IMR-90 (cell line): ENCODE data around the gene CAMKMT.

Experiments used
- BHLHE40 ChIP-seq: fragments of 150-350 bp; IDR thresholded peaks from 2 replicates; pipeline ENCODE4 v1.6.1; 2016; ENCODE audit warnings: mild to moderate bottlenecking, low read depth, low read length
- CEBPB ChIP-seq: IDR thresholded peaks from 2 replicates; pipeline ENCODE4 v1.6.1; 2012; ENCODE audit warnings: low read depth, low read length, improper control_type of control experiment
- CHD1 ChIP-seq: IDR thresholded peaks from 2 replicates; pipeline ENCODE4 v1.6.1; 2012; ENCODE audit warnings: low read depth, low read length, improper control_type of control experiment
- MAZ ChIP-seq: IDR thresholded peaks from 2 replicates; pipeline ENCODE4 v1.6.1; 2012; ENCODE audit warnings: low read depth, mild to moderate bottlenecking, low read length, improper control_type of control experiment, moderate library complexity, borderline replicate concordance
- POLR2A ChIP-seq: IDR thresholded peaks from 2 replicates; pipeline ENCODE4 v1.6.1; 2012; ENCODE audit warnings: mild to moderate bottlenecking, low read depth, low read length
- RAD21 ChIP-seq: IDR thresholded peaks from 2 replicates; pipeline ENCODE4 v1.6.1; 2012; ENCODE audit warnings: low read length, improper control_type of control experiment
- RFX5 ChIP-seq: IDR thresholded peaks from 2 replicates; pipeline ENCODE4 v1.8.0; 2012; ENCODE audit warnings: low read depth, mild to moderate bottlenecking, low read length, moderate library complexity
- SMC3 ChIP-seq: fragments of 150-350 bp; IDR thresholded peaks from 2 replicates; pipeline ENCODE4 v1.6.1; 2016; ENCODE audit warnings: low read depth, mild to moderate bottlenecking, antibody characterized with exemption, low read length, moderate library complexity
- TF ChIP-seq, protein P1 (sequence below): conservative IDR thresholded peaks from 2 replicates; pipeline ENCODE4 v1.5.1; 2012; ENCODE audit warnings: mild to moderate bottlenecking, low read depth, low read length, improper control_type of control experiment
- TF ChIP-seq, protein P2 (sequence below): fragments of 150-350 bp; IDR thresholded peaks from 2 replicates; pipeline ENCODE4 v1.6.1; 2017; ENCODE audit warnings: mild to moderate bottlenecking, antibody characterized with exemption, low read length, low read depth

DNA sequence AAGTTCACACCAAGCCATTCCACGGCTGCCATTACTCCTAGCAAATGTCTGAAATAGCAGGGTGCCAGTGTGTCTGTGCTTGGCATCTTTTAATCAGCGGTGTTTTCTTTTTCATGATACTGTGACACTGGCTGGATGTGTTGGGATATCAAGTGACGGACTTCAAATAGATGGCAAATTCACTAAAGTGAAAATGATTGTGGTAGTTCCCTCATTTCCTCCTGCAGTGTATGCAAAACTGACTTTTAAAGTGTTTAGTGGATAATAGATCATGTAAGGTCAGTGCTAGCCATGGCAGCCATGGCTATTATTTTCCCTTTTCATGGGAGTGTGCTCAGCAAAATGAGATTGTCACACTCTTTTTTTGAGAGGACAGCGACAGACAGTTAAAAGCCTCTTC, 318.2 kb downstream of the CAMKMT start:
- TF ChIP-seq CHD1, result no peak
- TF ChIP-seq, protein P1, sequence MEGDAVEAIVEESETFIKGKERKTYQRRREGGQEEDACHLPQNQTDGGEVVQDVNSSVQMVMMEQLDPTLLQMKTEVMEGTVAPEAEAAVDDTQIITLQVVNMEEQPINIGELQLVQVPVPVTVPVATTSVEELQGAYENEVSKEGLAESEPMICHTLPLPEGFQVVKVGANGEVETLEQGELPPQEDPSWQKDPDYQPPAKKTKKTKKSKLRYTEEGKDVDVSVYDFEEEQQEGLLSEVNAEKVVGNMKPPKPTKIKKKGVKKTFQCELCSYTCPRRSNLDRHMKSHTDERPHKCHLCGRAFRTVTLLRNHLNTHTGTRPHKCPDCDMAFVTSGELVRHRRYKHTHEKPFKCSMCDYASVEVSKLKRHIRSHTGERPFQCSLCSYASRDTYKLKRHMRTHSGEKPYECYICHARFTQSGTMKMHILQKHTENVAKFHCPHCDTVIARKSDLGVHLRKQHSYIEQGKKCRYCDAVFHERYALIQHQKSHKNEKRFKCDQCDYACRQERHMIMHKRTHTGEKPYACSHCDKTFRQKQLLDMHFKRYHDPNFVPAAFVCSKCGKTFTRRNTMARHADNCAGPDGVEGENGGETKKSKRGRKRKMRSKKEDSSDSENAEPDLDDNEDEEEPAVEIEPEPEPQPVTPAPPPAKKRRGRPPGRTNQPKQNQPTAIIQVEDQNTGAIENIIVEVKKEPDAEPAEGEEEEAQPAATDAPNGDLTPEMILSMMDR, result no peak
- TF ChIP-seq, protein P2, sequence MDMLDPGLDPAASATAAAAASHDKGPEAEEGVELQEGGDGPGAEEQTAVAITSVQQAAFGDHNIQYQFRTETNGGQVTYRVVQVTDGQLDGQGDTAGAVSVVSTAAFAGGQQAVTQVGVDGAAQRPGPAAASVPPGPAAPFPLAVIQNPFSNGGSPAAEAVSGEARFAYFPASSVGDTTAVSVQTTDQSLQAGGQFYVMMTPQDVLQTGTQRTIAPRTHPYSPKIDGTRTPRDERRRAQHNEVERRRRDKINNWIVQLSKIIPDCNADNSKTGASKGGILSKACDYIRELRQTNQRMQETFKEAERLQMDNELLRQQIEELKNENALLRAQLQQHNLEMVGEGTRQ, result no peak
- no peak for TF ChIP-seq SMC3
- no peak for TF ChIP-seq POLR2A
- no peak for TF ChIP-seq RAD21
- TF ChIP-seq RFX5, result no peak
- no peak for TF ChIP-seq MAZ
- no peak for TF ChIP-seq CEBPB
- no peak for TF ChIP-seq BHLHE40
